Measurements from ENCODE around the gene ARMH3.
A peak's percentile ranks its signal among the peaks of the same experiment; 100 is the strongest.

Gene ARMH3

DNA sequence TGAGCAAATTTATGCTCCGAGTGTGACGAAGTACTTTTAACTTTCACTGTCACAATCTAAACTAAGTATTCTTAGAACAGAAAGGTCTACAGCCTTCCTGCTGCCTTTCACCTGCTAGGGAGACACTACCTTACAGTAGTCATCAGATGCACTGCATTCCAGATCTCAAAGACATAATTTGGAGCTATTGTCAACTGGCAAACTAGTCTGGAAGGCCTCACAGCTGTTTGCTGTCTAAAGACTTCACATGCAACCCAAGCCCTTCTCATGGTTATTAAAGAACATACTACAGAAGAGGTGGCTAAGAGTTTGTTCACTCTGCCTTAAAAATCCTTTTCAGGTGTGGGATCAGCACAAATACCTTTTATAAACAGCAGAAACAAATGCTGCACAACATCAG is 120.5 kb downstream of the ARMH3 start:
- DNase-seq, result no peak

DNA sequence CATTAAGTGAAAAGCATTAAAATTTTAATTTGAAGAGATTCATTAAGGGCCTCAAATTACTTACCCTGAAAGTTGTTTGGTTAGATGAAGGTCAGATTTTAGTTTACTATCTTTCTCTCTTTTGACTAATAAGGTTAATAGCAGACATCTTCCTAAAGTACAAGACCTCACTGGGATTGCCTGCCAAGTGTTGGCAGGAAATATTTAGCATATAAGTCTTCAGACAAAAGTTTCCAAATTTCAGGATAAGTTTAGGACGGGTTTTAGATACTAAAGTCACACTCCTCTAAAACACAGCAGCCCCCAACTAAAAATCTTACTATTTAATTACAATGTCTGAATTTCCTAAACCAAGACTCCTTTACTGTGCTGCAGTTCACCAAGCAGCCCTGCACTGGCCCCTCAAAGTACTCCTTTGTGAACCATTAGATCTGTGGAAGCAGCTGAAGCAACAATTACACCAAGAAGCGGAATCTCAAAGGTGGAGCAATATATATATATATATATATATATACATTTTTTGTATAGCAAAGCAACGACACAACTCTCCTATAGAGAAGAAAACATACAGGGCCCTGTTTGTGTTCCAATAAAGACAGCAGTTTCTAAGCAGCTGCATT is 121.2 kb downstream of the ARMH3 start:
- no peak for DNase-seq

DNA sequence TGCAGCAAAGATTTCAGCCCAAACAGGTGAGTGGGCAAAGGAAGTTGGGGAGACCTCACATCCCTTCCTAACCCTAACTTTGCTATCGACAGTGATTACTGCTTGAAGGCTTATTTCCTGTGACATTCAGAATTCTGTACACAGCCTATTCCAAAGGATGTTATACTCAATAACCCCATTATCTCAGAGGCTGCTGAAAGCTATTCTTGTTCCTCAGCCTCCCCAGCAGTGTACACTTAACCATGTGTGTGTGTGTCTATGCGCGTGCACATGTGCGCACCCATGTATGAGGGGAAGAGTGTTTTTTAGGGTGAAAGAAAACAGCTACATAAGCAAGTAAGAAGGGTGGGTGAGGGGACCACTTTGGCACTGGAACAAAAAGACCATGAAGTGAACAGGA is 122.0 kb downstream of the ARMH3 start:
- no peak for DNase-seq

DNA sequence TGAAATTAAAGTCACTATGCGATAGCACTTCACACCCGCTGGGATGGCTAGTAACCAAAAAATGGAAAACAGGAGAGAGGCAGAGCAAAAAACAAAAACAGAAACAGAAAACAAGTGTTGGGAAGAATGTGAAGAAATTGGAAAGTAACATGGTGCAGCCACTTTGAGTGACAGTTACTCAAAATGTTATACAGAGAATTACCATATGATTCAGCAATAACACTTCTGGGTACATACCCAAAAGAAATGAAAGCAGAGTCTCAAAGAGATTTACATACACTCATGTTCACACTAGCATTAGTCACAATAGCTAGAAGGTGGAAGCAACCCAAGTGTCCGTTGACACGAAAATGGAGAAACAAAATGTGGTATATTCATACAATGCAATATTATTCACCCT is 123.8 kb downstream of the ARMH3 start:
- DNase-seq, result no peak

DNA sequence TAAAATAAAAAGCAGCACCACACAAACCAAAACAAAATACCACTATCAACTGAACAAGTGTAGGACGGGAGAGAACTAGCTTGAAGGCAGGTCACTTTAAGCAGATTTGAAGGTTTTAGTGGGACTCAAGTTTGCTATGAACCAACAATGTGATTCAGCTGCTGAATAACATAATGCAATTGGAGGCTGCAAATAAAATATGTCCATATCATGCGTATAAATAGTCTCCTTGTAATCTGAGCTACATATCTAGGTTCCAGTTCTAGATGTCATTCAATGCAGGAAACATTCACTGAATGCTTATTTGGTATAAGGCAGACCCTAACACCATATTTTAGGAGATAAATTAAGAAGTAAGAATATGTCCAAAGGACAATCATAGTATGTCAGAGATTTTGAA is 130.9 kb downstream of the ARMH3 start:
- DNase-seq, result no peak

DNA sequence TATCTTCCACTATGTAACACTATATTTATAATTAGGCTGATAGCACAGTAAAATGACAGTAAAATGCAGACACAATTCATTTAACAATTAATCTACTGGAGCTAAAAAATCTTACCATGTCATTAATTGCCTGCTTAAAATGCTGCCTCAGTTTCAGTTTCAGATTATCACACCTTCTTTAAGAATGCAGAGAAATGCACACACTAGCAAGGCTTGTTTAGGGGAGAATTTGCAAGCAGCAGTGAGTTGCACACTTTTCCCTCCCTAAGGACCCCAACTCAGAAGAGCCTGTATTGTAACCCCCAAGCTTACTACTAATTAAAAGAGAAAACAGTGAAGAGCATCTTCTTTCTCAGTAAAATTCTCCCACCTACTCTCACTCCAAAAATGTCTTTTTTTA is 132.7 kb downstream of the ARMH3 start:
- no peak for DNase-seq

DNA sequence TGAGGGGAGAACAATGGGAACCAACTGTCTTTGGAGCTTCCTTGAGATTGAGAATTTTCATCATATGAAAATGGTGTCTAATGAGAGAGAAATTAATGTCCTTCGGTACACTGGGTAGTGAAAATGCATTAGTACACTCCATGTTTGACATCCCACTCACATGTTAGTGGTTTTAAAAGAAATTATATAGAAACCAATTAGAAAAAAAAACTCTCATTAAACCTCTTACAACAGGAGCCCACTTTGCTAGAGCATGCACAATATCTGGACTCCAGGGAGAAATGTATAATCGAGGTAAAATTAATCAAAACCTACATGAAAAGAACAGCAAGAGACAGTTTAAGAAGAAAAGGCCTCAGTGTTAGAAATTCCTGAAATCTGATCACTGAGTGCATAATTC is 133.1 kb downstream of the ARMH3 start:
- no peak for DNase-seq

DNA sequence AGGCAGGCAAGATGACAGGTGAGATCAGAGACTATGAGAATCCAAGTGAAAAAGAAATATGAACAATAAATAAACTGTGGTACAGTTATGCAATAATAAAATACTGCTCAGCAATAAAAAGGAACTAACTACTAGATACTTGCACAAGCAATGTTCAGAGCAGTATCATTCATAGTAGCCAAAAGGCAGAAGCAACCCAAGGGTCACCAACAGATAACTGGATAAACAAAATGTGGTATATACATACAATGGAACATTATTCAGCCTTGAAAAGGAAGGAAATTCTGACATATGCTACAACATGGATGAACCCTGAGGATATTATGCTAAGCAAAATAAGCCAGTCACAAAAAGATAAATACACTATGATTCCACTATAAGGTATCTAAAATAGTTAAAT is 135.4 kb downstream of the ARMH3 start:
- DNase-seq, result no peak

DNA sequence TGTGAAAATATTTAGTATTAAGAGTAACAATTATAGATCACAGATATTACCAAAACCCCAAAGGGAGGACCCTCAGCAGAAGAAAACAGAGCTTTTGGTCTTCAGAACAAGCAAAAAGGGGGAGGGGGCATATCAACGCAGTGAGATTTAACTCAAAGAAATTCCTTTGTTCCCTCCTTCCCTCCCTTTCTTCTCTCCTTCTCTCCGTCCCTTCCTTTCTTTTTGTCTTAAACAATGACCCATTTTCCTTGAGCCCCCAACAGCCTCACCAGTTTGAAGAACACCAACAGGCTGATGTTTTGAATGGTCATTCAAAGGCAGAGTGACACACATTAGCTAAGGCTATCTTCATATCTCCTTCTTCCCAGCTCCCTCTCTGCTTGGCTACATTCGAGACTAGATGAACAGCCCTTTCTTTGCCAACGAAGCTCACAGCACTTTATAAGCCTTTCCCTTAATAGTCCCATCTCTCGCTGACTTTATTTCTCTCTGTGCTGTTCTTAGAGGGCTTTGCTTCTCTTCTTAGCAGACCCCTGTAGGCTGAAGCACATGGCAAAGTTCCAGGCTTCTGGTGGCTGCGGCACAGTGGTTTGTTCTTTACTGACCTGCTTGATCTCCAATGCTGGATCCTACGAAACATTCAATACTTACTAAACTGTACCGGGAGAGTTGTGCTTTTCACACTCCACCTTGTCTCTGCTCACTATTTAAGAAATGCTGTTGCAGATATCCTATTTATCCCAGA is 136.8 kb downstream of the ARMH3 start:
- no peak for DNase-seq

DNA sequence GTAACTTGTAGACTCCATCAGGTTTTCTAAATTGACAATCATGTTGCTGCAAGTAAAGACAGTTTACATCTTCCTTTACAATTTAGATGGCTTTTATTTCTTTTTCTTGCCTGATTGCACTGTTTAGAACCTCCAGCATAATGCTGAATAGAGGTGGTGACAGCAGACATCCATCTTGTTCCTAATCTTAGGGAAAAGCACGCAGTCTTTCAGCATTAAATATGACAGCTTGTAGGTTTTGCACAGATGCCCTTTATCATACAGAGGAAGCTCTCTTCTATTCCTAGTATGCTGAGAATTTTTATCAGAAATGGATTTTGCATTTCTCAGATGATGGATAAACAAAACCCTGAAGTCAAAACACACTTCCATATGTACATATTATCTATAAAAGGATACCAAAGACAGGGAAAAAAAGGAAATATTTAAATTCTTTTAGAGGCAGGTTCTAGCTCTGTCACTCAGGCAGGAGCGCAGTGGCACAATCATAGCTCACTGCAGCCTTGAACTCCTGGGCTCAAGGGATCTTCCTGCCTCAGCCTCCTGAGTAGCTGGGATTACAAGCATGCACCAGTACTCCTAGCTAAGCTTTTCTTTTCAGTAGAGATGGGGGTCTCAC is 143.3 kb downstream of the ARMH3 start:
- no peak for DNase-seq

DNA sequence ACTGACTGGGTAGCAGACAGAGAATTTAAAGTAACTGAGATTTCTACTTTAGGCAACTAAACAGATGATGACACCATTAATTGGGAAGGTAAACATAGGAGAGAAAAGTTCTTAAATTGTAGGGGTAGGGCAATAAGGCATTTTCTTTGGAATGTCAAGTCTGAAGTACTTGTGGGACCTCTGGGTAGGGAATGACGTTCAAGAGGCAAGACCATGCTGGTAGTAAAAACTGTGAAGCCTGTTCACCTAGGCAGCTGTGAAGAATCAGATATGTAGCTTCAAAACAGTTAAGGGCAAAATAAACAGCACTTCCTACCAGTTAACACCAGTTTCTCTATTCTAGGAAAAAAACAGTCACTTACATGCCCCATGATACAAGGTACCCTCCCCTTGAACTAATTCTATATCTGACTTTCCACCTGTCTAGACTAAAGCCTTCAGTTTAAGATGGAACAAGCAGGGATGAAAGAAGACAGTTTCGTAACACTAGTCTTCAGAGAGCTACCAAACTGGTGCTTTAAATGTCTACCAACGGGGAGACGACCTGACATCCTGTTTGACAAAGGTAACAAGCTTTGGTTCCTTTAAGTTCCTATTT is 149.3 kb downstream of the ARMH3 start:
- DNase-seq, result no peak

DNA sequence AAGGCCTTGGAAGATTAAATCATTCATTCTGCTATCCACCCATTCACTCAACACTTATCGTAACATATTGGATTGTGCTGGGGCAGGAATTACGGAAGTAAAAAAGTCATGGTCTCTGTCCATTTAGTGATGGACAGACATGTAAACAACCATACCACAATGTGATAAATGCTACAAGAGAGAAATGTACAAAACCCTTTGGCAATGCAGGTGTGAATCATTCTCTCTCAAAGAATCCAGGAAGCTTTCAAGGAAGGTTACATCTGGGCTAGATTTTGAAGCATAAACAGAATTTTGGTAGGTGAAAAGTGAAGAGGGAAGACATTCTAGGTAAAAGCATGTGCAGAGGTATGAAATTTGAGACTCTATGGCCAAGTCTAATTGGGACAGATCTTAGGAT is 150.7 kb downstream of the ARMH3 start:
- DNase-seq, result no peak

DNA sequence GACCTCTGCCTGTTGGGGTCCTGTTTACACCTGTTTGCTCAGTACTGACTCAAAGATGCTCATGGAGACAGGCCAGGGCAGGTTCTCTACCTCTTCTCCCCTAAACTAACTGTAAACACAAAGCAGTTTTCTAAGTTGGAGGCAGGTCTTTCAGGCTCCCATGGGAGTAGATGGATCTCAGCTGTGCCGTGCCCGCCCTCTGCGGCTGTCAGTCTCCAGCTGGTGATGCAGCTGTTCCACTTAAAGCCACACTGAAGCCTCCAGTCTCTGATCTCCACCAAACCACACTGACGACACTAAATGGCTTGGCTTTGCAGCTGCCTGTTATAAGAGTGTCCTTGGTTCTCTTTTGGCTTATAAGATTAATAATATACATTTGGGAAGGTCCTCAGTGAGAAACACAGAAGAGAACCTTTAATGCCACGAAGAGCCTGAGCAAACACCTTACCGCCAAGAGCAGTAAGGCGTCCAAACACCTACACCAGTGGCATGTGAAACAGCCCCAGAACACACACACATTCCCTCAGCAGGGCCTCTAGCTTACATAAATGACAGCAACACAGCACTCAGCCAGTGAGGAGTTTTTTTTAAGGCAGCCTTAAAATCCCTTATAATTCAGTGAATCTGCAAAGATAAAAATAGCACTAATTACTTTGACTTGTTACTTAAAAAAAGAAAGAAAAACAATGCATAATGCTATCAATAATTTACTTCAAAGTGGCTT is 152.0 kb downstream of the ARMH3 start:
- DNase-seq, result peak; percentile 62

DNA sequence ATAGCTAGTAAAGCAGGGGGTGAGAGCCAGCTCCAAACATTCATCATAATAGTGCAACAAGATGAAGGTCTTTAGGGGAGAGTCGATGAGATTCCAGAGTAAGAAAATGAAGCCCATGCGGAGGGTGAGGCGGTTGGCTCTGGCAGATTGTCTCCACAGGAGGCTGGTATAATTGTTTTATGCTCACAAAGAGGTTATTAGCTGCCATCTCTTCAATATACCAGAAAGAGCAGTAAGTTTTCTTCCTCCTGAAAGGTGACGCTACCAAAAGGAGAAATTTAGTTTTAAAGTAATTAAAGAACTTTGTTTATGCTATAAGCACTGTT is 153.2 kb downstream of the ARMH3 start:
- DNase-seq, result no peak

DNA sequence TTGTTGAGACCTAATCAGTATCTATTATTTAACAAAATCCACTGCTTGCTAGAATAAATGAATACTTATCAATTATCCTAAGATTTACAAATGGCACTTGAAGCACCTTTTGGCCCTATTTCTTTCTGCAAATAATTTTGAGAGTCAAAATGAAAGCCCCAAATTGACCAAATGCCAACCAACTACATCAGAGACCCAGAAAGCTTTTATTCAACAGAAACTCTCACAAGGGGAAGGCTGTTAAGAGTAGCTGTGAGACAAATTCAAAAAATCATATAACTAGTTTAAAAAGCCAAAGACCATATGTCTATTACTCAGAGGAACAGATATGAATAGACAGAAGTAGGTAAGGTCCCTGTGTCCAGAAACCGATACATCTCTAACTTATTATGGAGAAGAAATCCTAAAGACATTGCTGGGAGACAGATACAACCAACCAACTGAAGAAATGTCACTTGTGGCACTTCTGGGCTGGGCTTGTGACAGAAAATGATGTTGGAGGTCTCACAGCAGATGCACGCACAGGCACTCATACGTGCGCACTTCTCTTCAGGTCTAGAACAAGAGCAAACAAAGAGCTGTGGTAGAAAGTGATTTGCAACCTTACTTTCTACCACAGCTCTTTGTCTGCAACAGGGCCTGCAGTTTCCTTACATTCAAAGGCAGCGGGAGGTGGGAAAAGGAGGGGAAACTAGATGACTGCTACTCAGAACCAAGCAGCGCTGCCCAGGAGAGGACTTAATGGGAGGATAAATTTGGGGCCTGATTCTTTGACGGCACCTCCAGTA is 153.7 kb downstream of the ARMH3 start:
- DNase-seq, result peak; percentile 40

DNA sequence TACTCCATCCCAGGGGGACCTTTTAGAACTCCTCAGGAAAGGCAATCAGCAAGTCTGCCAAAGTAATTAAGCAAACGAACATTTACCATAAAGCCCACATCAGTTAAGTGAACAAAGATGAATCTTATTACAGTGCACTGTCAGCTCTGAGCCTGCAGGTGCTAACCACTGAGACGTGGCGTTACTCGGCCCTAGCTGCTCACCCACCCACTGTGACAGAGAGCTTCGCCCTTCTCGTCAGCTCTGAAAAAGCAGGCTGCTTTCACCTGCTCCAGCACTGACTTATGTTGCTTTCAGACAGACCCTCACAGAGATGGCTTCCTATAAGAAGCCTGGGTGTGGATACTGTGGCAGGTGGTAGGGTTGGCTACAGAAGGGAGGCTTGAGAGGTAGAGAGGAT is 154.6 kb downstream of the ARMH3 start:
- DNase-seq, result peak; percentile 33

DNA sequence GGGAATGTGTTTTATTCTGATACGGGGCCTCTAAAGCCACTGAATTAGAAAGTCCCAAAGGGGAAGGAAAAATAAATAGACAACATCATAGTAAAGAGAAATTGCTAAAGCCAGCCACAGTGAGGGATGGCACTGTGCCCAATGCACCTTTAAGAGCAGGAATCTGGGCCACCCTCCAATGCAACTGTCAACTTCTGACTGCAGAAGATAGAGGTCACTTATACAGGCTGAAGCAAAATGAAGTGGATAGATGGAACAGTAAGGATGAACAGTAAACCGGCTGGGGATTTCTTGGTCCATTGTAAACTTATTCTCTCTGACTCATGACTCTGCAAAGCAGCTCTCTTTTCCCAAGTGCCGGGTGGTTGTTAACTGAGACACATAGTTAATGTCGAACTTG is 158.3 kb downstream of the ARMH3 start:
- DNase-seq, result peak; percentile 23

DNA sequence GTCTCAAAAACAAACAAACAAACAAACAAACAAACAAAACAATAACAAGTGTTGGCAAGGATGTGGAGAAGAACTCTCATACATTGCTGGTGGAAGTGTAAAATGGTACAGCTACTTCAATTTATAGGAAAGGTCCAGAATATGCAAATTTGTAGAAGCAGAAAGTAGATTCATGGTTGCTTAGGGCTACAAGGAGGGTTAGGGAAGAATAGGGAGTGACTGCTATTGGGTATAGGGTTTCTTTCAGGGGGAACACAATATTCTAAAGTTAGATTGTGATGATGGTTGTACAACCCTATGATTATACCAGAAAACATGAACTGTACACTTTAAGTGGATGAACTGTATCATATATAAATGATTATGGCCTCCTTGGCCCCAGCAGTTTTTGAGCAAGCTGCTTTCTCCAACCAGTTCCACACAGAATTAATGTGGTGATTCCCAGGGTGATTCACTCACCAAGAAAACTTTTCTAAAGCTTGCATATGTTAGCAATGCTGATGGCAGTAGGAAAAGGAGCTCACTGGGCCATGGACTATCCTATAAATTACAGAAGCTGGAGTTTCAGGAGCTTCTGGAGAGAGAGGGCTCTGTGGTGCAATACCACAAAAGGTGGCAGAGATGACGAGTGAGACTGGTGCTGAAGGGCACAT is 159.6 kb downstream of the ARMH3 start:
- DNase-seq, result no peak

DNA sequence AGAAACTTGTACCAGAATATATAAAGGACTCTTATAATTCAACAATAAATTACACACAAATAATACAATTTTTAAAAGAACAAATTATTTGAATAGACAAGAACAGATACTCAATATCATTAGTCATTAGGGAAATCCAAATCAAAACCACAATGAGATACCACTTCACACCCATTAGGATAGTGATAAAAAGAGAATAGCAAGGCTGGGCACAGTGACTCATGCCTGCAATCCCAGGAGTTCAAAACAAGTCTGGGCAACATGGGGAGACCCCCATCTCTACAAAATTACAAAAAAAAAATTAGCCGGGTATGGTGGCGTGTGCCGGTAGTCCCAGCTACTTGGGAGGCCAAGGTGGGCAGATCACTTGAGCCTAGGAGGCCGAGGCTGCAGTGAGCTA is 160.2 kb downstream of the ARMH3 start:
- no peak for DNase-seq

DNA sequence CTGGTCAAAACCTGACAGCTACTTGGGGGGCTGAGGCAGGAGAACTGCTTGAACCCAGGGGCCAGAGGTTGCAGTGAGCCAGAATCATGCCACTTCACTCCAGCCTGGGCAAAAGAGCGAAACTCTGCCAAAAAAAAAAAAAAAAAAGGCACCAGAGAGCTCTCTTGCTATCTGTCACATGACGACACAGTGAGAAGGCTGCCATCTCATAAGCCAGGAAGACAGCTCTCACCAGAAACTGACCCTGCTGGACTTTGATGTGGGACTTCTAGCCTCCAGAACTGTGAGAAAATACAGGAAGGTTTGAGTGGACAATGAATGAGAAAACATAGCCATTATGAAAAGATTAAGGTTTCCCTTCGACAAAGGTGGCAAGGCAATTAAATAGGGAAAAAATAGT is 161.2 kb downstream of the ARMH3 start:
- no peak for DNase-seq

DNA sequence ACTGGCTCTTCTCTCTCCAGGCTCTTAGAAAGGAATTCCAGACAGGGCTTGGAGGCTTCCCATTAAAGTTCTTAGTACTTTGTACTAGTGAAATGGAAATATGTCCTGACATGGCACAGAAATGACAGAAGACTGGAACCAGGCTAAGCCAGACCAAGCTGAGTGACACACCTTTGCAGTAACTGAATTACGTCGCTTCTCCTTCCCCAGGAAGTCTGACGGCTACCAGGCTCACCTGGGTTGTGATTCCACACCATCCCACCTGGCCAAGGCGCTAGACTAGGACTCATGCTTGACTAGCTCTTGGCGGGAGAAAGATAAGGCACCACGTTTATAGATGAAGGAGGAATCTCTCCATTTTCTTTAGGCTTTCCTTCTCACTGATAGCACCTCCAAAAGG is 161.7 kb downstream of the ARMH3 start:
- no peak for DNase-seq

DNA sequence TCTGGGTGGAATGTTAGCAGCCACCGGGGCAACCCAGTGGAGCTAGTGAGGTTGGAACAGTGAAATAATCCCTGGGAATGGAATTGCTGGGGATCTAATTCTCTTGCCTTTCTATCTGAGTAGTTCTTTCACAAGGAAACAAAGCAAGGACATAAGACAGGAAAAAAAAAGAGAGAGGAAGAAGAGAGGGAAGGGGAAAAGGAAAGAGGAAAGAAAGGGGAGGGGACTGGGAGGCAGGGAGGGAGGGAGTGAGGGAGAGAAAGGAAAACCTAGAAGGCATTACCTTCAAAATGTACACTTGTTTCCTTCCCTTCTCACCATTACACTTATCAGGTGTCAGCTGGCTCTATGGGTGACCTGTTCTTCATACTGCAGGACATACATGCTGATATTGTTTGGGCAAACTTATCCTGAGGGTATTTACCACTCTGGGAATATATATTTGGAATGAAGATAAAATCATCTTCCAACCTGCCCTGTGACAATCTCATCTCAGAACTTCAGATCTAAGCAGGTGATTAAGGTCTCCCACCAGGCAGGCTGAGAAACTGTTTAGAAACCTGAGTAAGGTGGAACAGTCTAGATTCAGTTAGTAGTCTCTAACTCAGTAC is 162.4 kb downstream of the ARMH3 start:
- no peak for DNase-seq

Data from DMS79 (cell line).